Measurements from ENCODE around the gene RPS6KB1.
"Not testable (repeated sequence)": the region's sequence is repeated elsewhere in the genome, so short reads cannot be mapped to it uniquely, and the experiment has no call there.

Gene RPS6KB1

DNA sequence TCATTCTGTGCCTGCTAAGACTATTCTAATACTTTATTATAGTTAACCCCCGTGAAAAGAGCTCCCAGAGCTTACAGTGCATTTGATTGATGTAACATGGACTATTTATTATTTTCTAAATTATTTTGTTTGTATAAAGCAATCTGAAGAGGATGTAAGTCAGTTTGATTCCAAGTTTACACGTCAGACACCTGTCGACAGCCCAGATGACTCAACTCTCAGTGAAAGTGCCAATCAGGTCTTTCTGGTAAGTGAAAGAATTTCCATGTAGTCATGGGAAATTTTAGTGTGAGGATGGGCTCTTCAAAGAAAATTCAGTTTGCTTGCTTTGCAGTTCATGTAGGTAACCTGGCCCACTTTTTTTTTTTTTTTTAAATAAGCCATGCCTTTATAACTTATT, 47.8 kb downstream of the RPS6KB1 start:
- H3K4me3 ChIP-seq (ENCODE audit: low read depth, low read length), result not testable (repeated sequence)

DNA sequence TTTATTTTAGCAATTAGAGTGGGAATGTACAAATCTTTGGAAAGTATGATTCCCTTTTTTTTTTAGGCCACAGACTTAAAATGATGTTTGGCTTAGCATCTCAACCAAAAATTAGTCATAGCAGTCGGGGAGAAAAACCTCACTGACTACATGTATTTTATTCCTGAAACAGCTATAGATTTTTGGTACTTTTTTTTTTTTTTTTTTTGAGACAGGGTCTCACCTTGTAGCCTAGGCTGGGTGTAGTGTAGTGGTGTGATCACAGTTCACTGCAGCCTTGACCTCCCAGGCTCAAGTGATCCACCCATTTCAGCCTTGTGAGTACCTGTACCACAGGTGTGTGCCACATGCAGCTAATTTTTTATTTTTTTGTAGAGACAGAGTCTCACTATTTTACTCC, 48.2 kb downstream of the RPS6KB1 start:
- TF ChIP-seq, protein P1, sequence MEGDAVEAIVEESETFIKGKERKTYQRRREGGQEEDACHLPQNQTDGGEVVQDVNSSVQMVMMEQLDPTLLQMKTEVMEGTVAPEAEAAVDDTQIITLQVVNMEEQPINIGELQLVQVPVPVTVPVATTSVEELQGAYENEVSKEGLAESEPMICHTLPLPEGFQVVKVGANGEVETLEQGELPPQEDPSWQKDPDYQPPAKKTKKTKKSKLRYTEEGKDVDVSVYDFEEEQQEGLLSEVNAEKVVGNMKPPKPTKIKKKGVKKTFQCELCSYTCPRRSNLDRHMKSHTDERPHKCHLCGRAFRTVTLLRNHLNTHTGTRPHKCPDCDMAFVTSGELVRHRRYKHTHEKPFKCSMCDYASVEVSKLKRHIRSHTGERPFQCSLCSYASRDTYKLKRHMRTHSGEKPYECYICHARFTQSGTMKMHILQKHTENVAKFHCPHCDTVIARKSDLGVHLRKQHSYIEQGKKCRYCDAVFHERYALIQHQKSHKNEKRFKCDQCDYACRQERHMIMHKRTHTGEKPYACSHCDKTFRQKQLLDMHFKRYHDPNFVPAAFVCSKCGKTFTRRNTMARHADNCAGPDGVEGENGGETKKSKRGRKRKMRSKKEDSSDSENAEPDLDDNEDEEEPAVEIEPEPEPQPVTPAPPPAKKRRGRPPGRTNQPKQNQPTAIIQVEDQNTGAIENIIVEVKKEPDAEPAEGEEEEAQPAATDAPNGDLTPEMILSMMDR (IDR thresholded peaks at IDR 0.05; ENCODE audit: borderline replicate concordance, insufficient read depth, low read depth, low read length), result no peak
- no peak overlapping the region for H3K4me3 ChIP-seq (ENCODE audit: low read depth, low read length)

DNA sequence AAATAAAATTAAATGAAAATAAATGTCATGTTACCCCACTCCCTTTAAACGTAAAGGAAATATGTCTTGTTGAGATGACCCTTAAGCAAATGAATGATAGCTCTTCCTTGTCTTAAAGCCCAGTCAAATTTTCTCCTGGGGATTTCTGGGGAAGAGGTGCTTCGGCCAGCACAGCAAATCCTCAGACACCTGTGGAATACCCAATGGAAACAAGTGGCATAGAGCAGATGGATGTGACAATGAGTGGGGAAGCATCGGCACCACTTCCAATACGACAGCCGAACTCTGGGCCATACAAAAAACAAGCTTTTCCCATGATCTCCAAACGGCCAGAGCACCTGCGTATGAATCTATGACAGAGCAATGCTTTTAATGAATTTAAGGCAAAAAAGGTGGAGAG, 53.5 kb downstream of the RPS6KB1 start:
- not testable (repeated sequence) for H3K4me3 ChIP-seq (ENCODE audit: low read depth, low read length)

DNA sequence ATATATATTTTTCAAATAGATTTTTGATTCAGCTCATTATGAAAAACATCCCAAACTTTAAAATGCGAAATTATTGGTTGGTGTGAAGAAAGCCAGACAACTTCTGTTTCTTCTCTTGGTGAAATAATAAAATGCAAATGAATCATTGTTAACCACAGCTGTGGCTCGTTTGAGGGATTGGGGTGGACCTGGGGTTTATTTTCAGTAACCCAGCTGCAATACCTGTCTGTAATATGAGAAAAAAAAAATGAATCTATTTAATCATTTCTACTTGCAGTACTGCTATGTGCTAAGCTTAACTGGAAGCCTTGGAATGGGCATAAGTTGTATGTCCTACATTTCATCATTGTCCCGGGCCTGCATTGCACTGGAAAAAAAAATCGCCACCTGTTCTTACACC, 54.4 kb downstream of the RPS6KB1 start:
- H3K4me3 ChIP-seq (ENCODE audit: low read depth, low read length), result not testable (repeated sequence)

DNA sequence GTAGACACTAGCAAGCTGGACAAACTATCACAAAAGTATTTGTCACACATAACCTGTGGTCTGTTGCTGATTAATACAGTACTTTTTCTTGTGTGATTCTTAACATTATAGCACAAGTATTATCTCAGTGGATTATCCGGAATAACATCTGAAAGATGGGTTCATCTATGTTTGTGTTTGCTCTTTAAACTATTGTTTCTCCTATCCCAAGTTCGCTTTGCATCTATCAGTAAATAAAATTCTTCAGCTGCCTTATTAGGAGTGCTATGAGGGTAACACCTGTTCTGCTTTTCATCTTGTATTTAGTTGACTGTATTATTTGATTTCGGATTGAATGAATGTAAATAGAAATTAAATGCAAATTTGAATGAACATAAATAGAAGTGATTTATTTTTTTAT, 57.1 kb downstream of the RPS6KB1 start:
- TF ChIP-seq, protein P1 (IDR thresholded peaks at IDR 0.05; ENCODE audit: borderline replicate concordance, insufficient read depth, low read depth, low read length), result no peak

DNA sequence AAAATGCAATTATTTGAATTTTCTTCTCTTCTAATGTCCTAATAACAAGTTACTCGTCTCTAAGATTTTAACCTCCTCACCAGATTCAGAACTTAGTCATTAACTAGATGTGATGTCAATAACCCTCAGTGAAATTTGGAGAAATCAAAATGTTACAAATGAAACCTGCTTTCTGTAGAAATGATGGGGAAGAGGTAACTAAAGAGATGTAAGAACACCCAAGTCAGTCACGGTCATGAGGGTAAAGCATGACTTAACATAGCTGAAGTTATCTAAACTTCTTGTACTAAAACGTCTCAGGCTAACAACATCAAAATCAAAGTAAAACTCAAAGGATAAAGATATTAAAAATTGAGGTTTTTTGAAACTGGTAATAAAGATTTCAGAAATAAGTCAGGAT, 61.9 kb downstream of the RPS6KB1 start:
- H3K4me3 ChIP-seq (ENCODE audit: low read depth, low read length), result no peak overlapping the region
- TF ChIP-seq, protein P1 (IDR thresholded peaks at IDR 0.05; ENCODE audit: borderline replicate concordance, insufficient read depth, low read depth, low read length), result no peak

More for the DNA sequence above, 57.1 kb downstream of the RPS6KB1 start:
- H3K4me3 ChIP-seq (ENCODE audit: low read depth, low read length), result no peak overlapping the region

DNA sequence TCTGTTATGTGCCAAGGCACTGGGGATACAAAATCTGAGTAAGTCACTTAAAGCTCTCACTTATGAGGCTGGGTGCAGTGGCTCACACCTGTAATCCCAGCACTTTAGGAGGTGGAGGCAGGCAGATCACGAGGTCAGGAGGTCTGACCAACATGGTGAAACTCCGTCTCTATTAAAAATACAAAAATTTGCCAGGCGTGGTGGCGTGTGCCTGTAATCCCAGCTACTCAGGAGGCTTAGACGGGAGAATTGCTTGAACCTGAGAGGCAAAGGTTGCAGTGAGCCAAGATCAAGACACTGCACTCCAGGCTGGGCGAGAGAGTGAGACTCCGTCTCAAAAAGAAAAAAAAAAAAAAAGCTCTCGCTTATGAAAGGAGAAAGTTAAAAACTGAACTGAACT, 66.7 kb downstream of the RPS6KB1 start:
- H3K4me3 ChIP-seq (ENCODE audit: low read depth, low read length), result not testable (repeated sequence)

DNA sequence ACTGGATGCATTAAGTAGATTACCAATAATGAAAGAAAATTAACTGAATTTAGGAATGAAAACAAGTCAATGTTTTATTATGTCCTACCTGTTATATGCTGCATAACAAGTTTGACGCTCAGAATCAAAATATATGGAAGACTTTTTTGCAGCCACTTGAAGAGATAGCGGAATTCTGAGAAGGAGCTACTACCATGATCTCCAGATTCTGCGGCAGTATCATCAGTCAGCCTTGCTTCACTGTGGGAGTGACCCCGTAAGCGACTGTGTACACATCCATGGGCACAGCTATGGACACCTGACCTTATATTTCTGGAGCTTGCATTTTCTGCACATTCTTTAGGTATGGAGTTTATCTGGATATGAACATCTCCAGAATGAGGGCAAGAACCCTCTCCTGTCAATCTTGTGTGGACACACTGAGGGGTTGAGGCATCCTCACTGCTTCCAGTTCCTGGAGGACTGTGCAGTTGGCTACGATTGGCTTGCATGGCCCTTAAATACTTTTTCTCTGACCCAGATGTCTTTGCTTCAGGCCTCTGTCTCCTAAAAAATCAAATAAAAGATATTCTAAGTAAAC, 69.9 kb downstream of the RPS6KB1 start:
- TF ChIP-seq, protein P1 (IDR thresholded peaks at IDR 0.05; ENCODE audit: borderline replicate concordance, insufficient read depth, low read depth, low read length), result no peak
- H3K4me3 ChIP-seq (ENCODE audit: low read depth, low read length), result no peak overlapping the region

DNA sequence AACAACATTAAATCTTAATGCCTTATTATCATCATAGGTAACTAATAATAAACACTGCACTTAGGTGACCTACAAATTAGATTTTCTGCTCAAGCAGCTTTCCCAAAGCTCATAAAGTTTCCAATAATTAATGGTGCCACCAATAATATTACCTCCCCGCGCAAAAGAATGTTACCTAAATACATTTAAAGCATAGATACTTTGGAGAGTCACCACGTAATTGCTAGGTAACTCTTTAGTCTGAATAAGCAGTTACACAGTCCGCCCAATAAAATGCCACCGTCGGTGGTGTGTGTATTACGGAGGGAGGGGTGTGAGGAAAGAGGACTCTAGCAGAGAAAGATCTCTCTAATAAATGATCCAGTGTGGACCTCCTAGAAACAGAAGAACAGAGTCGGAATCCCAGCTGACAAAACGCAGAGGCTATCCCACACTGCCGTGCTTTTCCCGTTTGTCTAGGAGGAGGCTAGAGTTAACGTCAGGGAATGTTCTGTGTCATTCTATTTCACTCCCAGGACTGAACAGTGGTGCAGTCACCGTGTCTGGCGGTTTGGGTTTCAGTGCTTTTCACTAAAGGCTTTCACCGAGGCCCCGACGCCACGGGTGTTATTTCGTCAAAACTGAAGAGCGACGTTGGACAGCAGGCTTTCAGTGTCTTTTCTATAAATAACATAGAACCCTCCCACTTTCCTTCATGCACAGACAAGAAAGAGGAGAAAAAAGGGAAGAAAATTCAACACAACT, 71.0 kb downstream of the RPS6KB1 start:
- peak overlapping the region; percentile 67 for H3K4me3 ChIP-seq (ENCODE audit: low read depth, low read length)
- TF ChIP-seq, protein P1 (IDR thresholded peaks at IDR 0.05; ENCODE audit: borderline replicate concordance, insufficient read depth, low read depth, low read length), result no peak
